Gastroesophageal sphincter (tissue), 4 donors: ENCODE measurements around the gene OR10D3. TPM values are rescaled to one million over a fixed set of nuclear protein-coding genes. Genes with fewer than 3 reads are reported as not detected.

Experiments
- ATAC-seq: fragments of 150-250 bp; one replicate; pipeline ENCODE4 v1.9.1; 2016; ENCODE audit warnings: mild to moderate bottlenecking, moderate library complexity
- H3K27ac ChIP-seq, 4 donors: fragments of 200-600 bp; sonication (generic) in 3 of 4; 1 replicate in 3 of 4; 2 replicates in 1 of 4; pipeline ENCODE4 v1.5.1; 2016 to 2019
- H3K27me3 ChIP-seq: fragments of 200-600 bp; sonication (generic); one replicate; pipeline ENCODE4 v1.5.1; 2019
- H3K36me3 ChIP-seq, 2 donors: fragments of 200-600 bp; sonication (generic); one replicate each; pipeline ENCODE4 v1.5.1; 2019; ENCODE audit warnings: control low read depth in 1 of 2
- H3K4me1 ChIP-seq, 3 donors: fragments of 200-600 bp; sonication (generic); 1 replicate in 2 of 3; 2 replicates in 1 of 3; pipeline ENCODE4 v1.5.1; 2016 to 2019; ENCODE audit warnings: control low read depth in 2 of 3
- H3K4me3 ChIP-seq, 2 donors: fragments of 200-600 bp; sonication (generic); one replicate each; pipeline ENCODE4 v1.5.1; 2019; ENCODE audit warnings: mild to moderate bottlenecking in 1 of 2, moderate library complexity in 1 of 2
- H3K9me3 ChIP-seq, 3 donors: fragments of 200-600 bp; sonication (generic); one replicate each; pipeline ENCODE4 v1.5.1; 2017 to 2019; ENCODE audit warnings: control low read depth in 2 of 3
- CTCF ChIP-seq, 4 experiments: fragments of 200-600 bp in 2 of 4; fragments of 450-650 bp in 2 of 4; sonication (generic) in 1 of 4; IDR thresholded peaks; one replicate each; pipeline ENCODE4 v1.5.1; 2017 to 2019; ENCODE audit warnings: antibody characterized with exemption in 4 of 4, mild to moderate bottlenecking in 2 of 4, moderate library complexity in 2 of 4
- EP300 ChIP-seq: sonication (generic); formaldehyde crosslinking; IDR thresholded peaks from one replicate; pipeline ENCODE4 v1.6.1; 2017; ENCODE audit warnings: antibody characterized with exemption, mild to moderate bottlenecking
- POLR2A ChIP-seq, 2 donors: fragments of 450-650 bp; IDR thresholded peaks; one replicate each; pipeline ENCODE4 v1.6.1; 2017; ENCODE audit warnings: antibody characterized with exemption in 2 of 2, mild to moderate bottlenecking in 2 of 2, moderate library complexity in 1 of 2
- POLR2AphosphoS5 ChIP-seq: sonication (generic); formaldehyde crosslinking; IDR thresholded peaks from one replicate; pipeline ENCODE4 v1.6.1; 2017; ENCODE audit warnings: antibody characterized with exemption
- WGBS, 2 donors: methylation state at CpG; one replicate each; pipeline ENCODE4 v1.1.5; 2018; ENCODE audit warnings: low coverage in 1 of 2; 5-methylcytosine and 5-hydroxymethylcytosine counted together
- total RNA-seq, 4 donors: library from RNA; depleted of rRNA; stranded (reverse); fragments of >200 nt; gene quantifications; one replicate each; pipeline ENCODE4 v1.1.0, GENCODE V29; 2016

OR10D3 gene
- total RNA-seq, 4 donors from 2014 or later = not detected

- H3K27me3 ChIP-seq = no peaks in the 10 kb centered on the region
- H3K4me3 ChIP-seq = no peak overlapping the region
- no peaks in the 10 kb centered on the region for H3K9me3 ChIP-seq
- H3K27ac ChIP-seq = peak overlapping the region in 2 of 4 donors; percentile 25 to 33
- 38 to 61% methylated on average over 1 to 6 of the region's 6 CpGs for WGBS, 2 donors
- ATAC-seq = peak; percentile 46
- H3K36me3 ChIP-seq = no peaks in the 10 kb centered on the region
- TF ChIP-seq POLR2A (IDR thresholded peaks at IDR 0.05) = no peak
- TF ChIP-seq CTCF (IDR thresholded peaks at IDR 0.05) = no peak
- TF ChIP-seq EP300 = no peak
- TF ChIP-seq POLR2AphosphoS5 = no peak
- peaks cover 0 to 9% (median 0%) of the 10 kb centered on the region in 3 donors for H3K4me1 ChIP-seq
Measured at GRCh38 chr11:124194293-124195188, 11.4 kb downstream of the OR10D3 start.

GRCh38 chr11:124195189-124195734 lies 12.1 kb downstream of the OR10D3 start:
- H3K27ac ChIP-seq = peak overlapping the region in 1 of 4 donors; percentile 16
- no peaks in the 10 kb centered on the region for H3K36me3 ChIP-seq
- peak; percentile 63 for ATAC-seq
- H3K4me3 ChIP-seq = no peak overlapping the region
- 14 to 54% methylated on average over 1 to 4 of the region's 4 CpGs for WGBS, 2 donors
- TF ChIP-seq CTCF (IDR thresholded peaks at IDR 0.05) (peak in 3 of 4 experiments; percentile 19 to 55 (median 28)), POLR2AphosphoS5 (no peak)
- H3K4me1 ChIP-seq = peaks cover 0 to 9% (median 0%) of the 10 kb centered on the region in 3 donors
- H3K27me3 ChIP-seq = no peaks in the 10 kb centered on the region
- no peaks in the 10 kb centered on the region for H3K9me3 ChIP-seq

GRCh38 chr11:124197999-124198398 lies 14.9 kb downstream of the OR10D3 start:
- Histone ChIP-seq H3K27me3 (no peaks in the 10 kb centered on the region), H3K36me3 (no peaks in the 10 kb centered on the region), H3K4me3 (no peak overlapping the region), H3K4me1 (peaks cover 0 to 9% (median 0%) of the 10 kb centered on the region in 3 donors), H3K9me3 (no peaks in the 10 kb centered on the region), H3K27ac (no peak overlapping the region)
- TF ChIP-seq POLR2AphosphoS5 (no peak), EP300 (no peak), POLR2A (IDR thresholded peaks at IDR 0.05) (no peak), CTCF (IDR thresholded peaks at IDR 0.05) (no peak)
- WGBS, 2 donors = 75 to 90% methylated on average over 2 of the region's 2 CpGs
- ATAC-seq = no peak

GRCh38 chr11:124198897-124199296 lies 15.8 kb downstream of the OR10D3 start:
- 93 to 95% methylated on average over 5 to 7 of the region's 7 CpGs for WGBS, 2 donors
- no peaks in the 10 kb centered on the region for H3K9me3 ChIP-seq
- no peak for ATAC-seq
- H3K4me3 ChIP-seq = no peak overlapping the region
- peaks cover 0 to 9% (median 0%) of the 10 kb centered on the region in 3 donors for H3K4me1 ChIP-seq
- H3K27me3 ChIP-seq = no peaks in the 10 kb centered on the region
- no peaks in the 10 kb centered on the region for H3K36me3 ChIP-seq
- H3K27ac ChIP-seq = no peak overlapping the region
- no peak for TF ChIP-seq EP300
- TF ChIP-seq POLR2A (IDR thresholded peaks at IDR 0.05) = no peak
- no peak for TF ChIP-seq CTCF (IDR thresholded peaks at IDR 0.05)
- TF ChIP-seq POLR2AphosphoS5 = no peak

GRCh38 chr11:124199702-124200101 lies 16.6 kb downstream of the OR10D3 start:
- no peaks in the 10 kb centered on the region for H3K36me3 ChIP-seq
- TF ChIP-seq POLR2A (IDR thresholded peaks at IDR 0.05) (no peak), POLR2AphosphoS5 (no peak), CTCF (IDR thresholded peaks at IDR 0.05) (no peak), EP300 (no peak)
- no peak for ATAC-seq
- H3K4me1 ChIP-seq = peaks cover 0 to 3% (median 0%) of the 10 kb centered on the region in 3 donors
- no peaks in the 10 kb centered on the region for H3K27me3 ChIP-seq
- no peak overlapping the region for H3K27ac ChIP-seq
- WGBS, 2 donors = 79 to 80% methylated on average over 1 of the region's 1 CpG
- no peak overlapping the region for H3K4me3 ChIP-seq
- no peaks in the 10 kb centered on the region for H3K9me3 ChIP-seq
